OCI-LY7 (cell line): ENCODE results near the gene NFATC1.

ENCODE experiments used
- CTCF ChIP-seq: fragments of 200-600 bp; sonication (generic); conservative IDR thresholded peaks from 2 replicates; pipeline ENCODE4 v1.5.1; 2014; ENCODE audit warnings: mild to moderate bottlenecking, antibody characterized with exemption, low read length, moderate library complexity, mixed read lengths
- EZH2phosphoT487 ChIP-seq: fragments of 200-600 bp; sonication (generic); IDR thresholded peaks from 2 replicates; pipeline ENCODE4 v1.6.1; 2018; ENCODE audit warnings: low read depth, borderline replicate concordance, mild to moderate bottlenecking, mixed run types, antibody characterized with exemption, low read length, moderate library complexity, mixed read lengths

DNA sequence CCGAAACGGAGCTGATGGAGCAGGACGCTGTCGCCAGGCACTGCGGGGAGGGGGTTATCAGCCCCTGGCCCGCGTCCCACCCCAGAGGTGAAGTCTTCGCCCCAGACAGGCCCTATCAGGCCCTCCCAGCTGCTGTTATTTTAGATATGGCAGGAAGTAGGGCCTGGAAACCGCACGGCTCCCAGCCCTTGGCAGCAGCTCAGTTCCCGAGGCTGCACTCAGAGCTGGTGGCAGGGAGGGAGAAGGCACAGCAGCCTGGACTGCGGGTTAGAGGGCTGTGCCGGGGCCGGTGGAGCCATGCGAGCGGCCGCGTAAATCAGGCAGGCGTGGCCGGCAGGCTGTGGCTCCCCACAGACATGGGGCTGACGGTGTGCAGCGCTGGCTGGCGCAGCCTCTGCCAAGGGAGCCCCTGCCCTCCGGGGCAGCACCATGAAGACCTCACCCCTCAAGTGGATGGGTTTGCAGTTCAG is 111.4 kb downstream of the NFATC1 start:
- no peak for TF ChIP-seq CTCF
- no peak for TF ChIP-seq EZH2phosphoT487
